ENCODE data around the gene EVI5.

Gene EVI5

GRCh38 chr1:92831368-92831761 is 46.5 kb upstream of the EVI5 start:
- no peak for TF ChIP-seq BHLHE40 (IDR thresholded peaks at IDR 0.05; ENCODE audit: borderline replicate concordance)
- no peak for TF ChIP-seq SP1 (IDR thresholded peaks at IDR 0.05)
- no peak for TF ChIP-seq ARNT (IDR thresholded peaks at IDR 0.05)
- TF ChIP-seq TARDBP (IDR thresholded peaks at IDR 0.05), result no peak
- TF ChIP-seq PKNOX1 (IDR thresholded peaks at IDR 0.05), result no peak
- TF ChIP-seq ZNF384 (IDR thresholded peaks at IDR 0.05), result no peak
- no peak for TF ChIP-seq HDGF (IDR thresholded peaks at IDR 0.05; ENCODE audit: borderline replicate concordance)
- no peak for TF ChIP-seq LEF1 (IDR thresholded peaks at IDR 0.05; ENCODE audit: borderline replicate concordance)
- TF ChIP-seq L3MBTL2 (conservative IDR thresholded peaks at IDR 0.05), result no peak
- no peak for TF ChIP-seq ELF4 (IDR thresholded peaks at IDR 0.05)
- no peak for TF ChIP-seq FOXA1 (IDR thresholded peaks at IDR 0.05)
- TF ChIP-seq CTBP1 (IDR thresholded peaks at IDR 0.05; ENCODE audit: borderline replicate concordance), result no peak
- TF ChIP-seq FOXM1 (IDR thresholded peaks at IDR 0.05; ENCODE audit: borderline replicate concordance), result no peak
- no peak for TF ChIP-seq SUZ12 (IDR thresholded peaks at IDR 0.05)
- no peak for TF ChIP-seq FOXK2 (IDR thresholded peaks at IDR 0.05)
- no peak for TF ChIP-seq NFRKB (IDR thresholded peaks at IDR 0.05)
- CTCF ChIA-PET, result interaction anchor here (0.6 to 1.9 kb wide), 8 partner anchors 13 to 373 kb away, joined by 3 to 6 read pairs (median 3); no protein-coding TSS in a partner anchor
- DNase-seq (ENCODE audit: extremely low spot score), result no peak
- POLR2A ChIA-PET, result interaction anchor here (0.6 to 2.6 kb wide), 27 partner anchors 9 to 836 kb away, joined by 3 to 27 read pairs (median 4); partner anchors contain the start of gene EVI5

DNA sequence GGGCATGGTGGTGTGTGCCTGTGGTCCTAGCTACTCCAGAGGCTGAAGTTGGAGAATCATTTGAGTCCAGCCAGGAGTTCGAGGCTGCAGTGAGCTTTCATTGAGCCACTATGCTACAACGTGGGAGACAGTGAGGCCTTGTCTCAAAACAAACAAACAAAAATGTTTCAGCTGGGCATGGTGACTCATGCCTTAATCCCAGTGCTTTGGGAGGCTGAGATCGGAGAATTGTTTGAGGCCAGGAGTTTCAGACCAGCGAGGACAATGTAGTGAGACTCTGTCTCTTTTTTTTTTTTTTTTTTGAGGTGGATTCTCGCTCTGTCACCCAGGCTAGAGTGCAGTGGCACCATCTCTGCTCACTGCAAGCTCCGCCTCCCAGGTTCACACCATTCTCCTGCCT is 41.9 kb upstream of the EVI5 start:
- no peak for TF ChIP-seq FOXA1 (IDR thresholded peaks at IDR 0.05)
- peak; percentile 43; the same call in 1 of the 2 replicates for TF ChIP-seq ZNF384 (IDR thresholded peaks at IDR 0.05)
- no peak for TF ChIP-seq FOXM1 (IDR thresholded peaks at IDR 0.05; ENCODE audit: borderline replicate concordance)
- POLR2A ChIA-PET, result no interaction called here
- no peak for DNase-seq (ENCODE audit: extremely low spot score)
- CTCF ChIA-PET, result interaction anchor here (1.4 kb wide), 1 partner anchor 8 kb away, joined by 4 read pairs; no protein-coding TSS in a partner anchor

DNA sequence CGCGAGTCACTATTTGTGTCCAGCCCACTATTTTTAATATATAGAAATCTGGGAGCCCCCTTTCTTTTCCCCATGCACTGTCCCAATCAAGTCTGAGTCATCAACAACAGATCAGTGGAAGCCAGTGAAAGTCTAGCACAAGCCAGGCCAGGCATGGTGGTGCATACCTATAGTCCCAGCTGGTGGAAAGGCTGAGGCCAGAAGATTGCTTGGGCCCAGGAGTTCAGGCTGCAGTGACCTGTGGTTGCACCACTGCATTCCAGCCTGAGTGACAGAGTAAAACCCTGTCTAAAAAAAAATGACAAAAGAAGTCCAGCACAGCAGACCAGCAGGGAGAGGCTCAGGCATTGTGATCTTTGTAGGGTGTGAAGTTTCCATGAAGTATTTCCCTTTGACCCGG is 38.0 kb upstream of the EVI5 start:
- ChIA-PET CTCF (interaction anchor here (0.6 kb wide), 1 partner anchor 1137 kb away, joined by 4 read pairs; no protein-coding TSS in a partner anchor), POLR2A (interaction anchor here (1.1 kb wide), 1 partner anchor 9 kb away, joined by 3 read pairs; the partner anchor contains the start of gene RPL5)
- TF ChIP-seq ZNF384 (IDR thresholded peaks at IDR 0.05) (no peak), HDGF (IDR thresholded peaks at IDR 0.05; ENCODE audit: borderline replicate concordance) (no peak), LEF1 (IDR thresholded peaks at IDR 0.05; ENCODE audit: borderline replicate concordance) (no peak), TARDBP (IDR thresholded peaks at IDR 0.05) (no peak), FOXA1 (IDR thresholded peaks at IDR 0.05) (no peak), SP1 (IDR thresholded peaks at IDR 0.05) (no peak), SUZ12 (IDR thresholded peaks at IDR 0.05) (no peak), ELF4 (IDR thresholded peaks at IDR 0.05) (no peak), L3MBTL2 (conservative IDR thresholded peaks at IDR 0.05) (no peak), BHLHE40 (IDR thresholded peaks at IDR 0.05; ENCODE audit: borderline replicate concordance) (no peak), ARNT (IDR thresholded peaks at IDR 0.05) (no peak), CTBP1 (IDR thresholded peaks at IDR 0.05; ENCODE audit: borderline replicate concordance) (no peak), NFRKB (IDR thresholded peaks at IDR 0.05) (no peak), FOXM1 (IDR thresholded peaks at IDR 0.05; ENCODE audit: borderline replicate concordance) (no peak), FOXK2 (IDR thresholded peaks at IDR 0.05) (no peak), PKNOX1 (IDR thresholded peaks at IDR 0.05) (no peak)
- DNase-seq (ENCODE audit: extremely low spot score), result no peak

- ChIA-PET POLR2A (interaction anchor here (1.6 kb wide), 1 partner anchor 12 kb away, joined by 6 read pairs; the partner anchor contains the start of gene RPL5), CTCF (no interaction called here)
- DNase-seq (ENCODE audit: extremely low spot score), result no peak
- TF ChIP-seq LEF1 (IDR thresholded peaks at IDR 0.05; ENCODE audit: borderline replicate concordance), result no peak
- TF ChIP-seq L3MBTL2 (conservative IDR thresholded peaks at IDR 0.05), result no peak
- no peak for TF ChIP-seq FOXK2 (IDR thresholded peaks at IDR 0.05)
- no peak for TF ChIP-seq CTBP1 (IDR thresholded peaks at IDR 0.05; ENCODE audit: borderline replicate concordance)
- no peak for TF ChIP-seq SP1 (IDR thresholded peaks at IDR 0.05)
- no peak for TF ChIP-seq FOXA1 (IDR thresholded peaks at IDR 0.05)
- TF ChIP-seq FOXM1 (IDR thresholded peaks at IDR 0.05; ENCODE audit: borderline replicate concordance), result no peak
- no peak for TF ChIP-seq SUZ12 (IDR thresholded peaks at IDR 0.05)
- TF ChIP-seq BHLHE40 (IDR thresholded peaks at IDR 0.05; ENCODE audit: borderline replicate concordance), result no peak
- no peak for TF ChIP-seq NFRKB (IDR thresholded peaks at IDR 0.05)
- no peak for TF ChIP-seq TARDBP (IDR thresholded peaks at IDR 0.05)
- no peak for TF ChIP-seq ELF4 (IDR thresholded peaks at IDR 0.05)
- no peak for TF ChIP-seq PKNOX1 (IDR thresholded peaks at IDR 0.05)
- TF ChIP-seq HDGF (IDR thresholded peaks at IDR 0.05; ENCODE audit: borderline replicate concordance), result no peak
- TF ChIP-seq ZNF384 (IDR thresholded peaks at IDR 0.05), result no peak
- TF ChIP-seq ARNT (IDR thresholded peaks at IDR 0.05), result no peak
Measured at GRCh38 chr1:92820551-92820950, 35.6 kb upstream of the EVI5 start.

DNA sequence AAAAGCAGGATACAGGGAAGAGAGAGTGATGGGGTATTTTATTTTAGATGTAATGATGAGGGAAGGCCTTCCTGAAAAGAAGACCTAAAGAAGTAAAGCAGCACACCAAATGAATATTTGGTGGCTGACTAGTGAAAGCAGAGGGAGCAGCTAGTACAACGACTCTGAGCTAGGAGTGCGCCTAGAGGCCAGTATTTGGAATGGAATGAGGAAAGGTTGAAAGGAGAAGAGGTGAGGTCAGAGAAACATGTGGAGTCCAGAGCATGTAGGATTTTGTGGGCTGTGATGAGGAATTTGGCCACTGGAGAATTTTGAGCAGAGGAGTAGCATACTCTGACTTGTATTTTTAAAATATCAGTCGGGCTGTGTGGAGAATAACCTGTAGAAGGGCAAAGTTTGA is 35.1 kb upstream of the EVI5 start:
- ChIA-PET CTCF (no interaction called here), POLR2A (interaction anchor here (1.6 kb wide), 1 partner anchor 12 kb away, joined by 6 read pairs; the partner anchor contains the start of gene RPL5)
- no peak for TF ChIP-seq L3MBTL2 (conservative IDR thresholded peaks at IDR 0.05)
- no peak for TF ChIP-seq NFRKB (IDR thresholded peaks at IDR 0.05)
- no peak for TF ChIP-seq CTBP1 (IDR thresholded peaks at IDR 0.05; ENCODE audit: borderline replicate concordance)
- no peak for TF ChIP-seq TARDBP (IDR thresholded peaks at IDR 0.05)
- TF ChIP-seq PKNOX1 (IDR thresholded peaks at IDR 0.05), result no peak
- no peak for TF ChIP-seq FOXK2 (IDR thresholded peaks at IDR 0.05)
- TF ChIP-seq HDGF (IDR thresholded peaks at IDR 0.05; ENCODE audit: borderline replicate concordance), result no peak
- TF ChIP-seq ARNT (IDR thresholded peaks at IDR 0.05), result no peak
- no peak for TF ChIP-seq LEF1 (IDR thresholded peaks at IDR 0.05; ENCODE audit: borderline replicate concordance)
- no peak for TF ChIP-seq FOXM1 (IDR thresholded peaks at IDR 0.05; ENCODE audit: borderline replicate concordance)
- no peak for TF ChIP-seq FOXA1 (IDR thresholded peaks at IDR 0.05)
- TF ChIP-seq SUZ12 (IDR thresholded peaks at IDR 0.05), result no peak
- no peak for TF ChIP-seq ZNF384 (IDR thresholded peaks at IDR 0.05)
- no peak for TF ChIP-seq ELF4 (IDR thresholded peaks at IDR 0.05)
- no peak for TF ChIP-seq SP1 (IDR thresholded peaks at IDR 0.05)
- no peak for TF ChIP-seq BHLHE40 (IDR thresholded peaks at IDR 0.05; ENCODE audit: borderline replicate concordance)

More for the DNA sequence above, 35.1 kb upstream of the EVI5 start:
- no peak for DNase-seq (ENCODE audit: extremely low spot score)

Data from HEK293T (cell line).